Parathyroid adenoma (tissue), 2 donors: ENCODE data around the gene TRERF1.

Experiments used
- H2AFZ ChIP-seq: fragments of 300-600 bp; sonication (generic); one replicate; pipeline ENCODE4 v1.7.0; 2017; ENCODE audit warnings: antibody characterized with exemption, mild to moderate bottlenecking
- H3K27ac ChIP-seq: fragments of 300-600 bp; sonication (generic); one replicate; pipeline ENCODE4 v1.7.0; 2017
- H3K27me3 ChIP-seq: fragments of 300-600 bp; sonication (generic); one replicate; pipeline ENCODE4 v1.7.0; 2017; ENCODE audit warnings: low read length; ENCODE audit not compliant: control insufficient read depth, insufficient read depth
- H3K36me3 ChIP-seq: fragments of 300-600 bp; sonication (generic); one replicate; pipeline ENCODE4 v1.7.0; 2017; ENCODE audit warnings: low read length; ENCODE audit not compliant: control insufficient read depth, insufficient read depth
- H3K4me1 ChIP-seq: fragments of 300-600 bp; sonication (generic); one replicate; pipeline ENCODE4 v1.7.0; 2017; ENCODE audit warnings: control low read depth
- H3K4me2 ChIP-seq: fragments of 300-600 bp; sonication (generic); one replicate; pipeline ENCODE4 v1.7.0; 2017; ENCODE audit warnings: low read length
- H3K4me3 ChIP-seq: fragments of 300-600 bp; sonication (generic); one replicate; pipeline ENCODE4 v1.7.0; 2017; ENCODE audit warnings: low read depth, low read length
- H3K79me2 ChIP-seq: fragments of 300-600 bp; sonication (generic); one replicate; pipeline ENCODE4 v1.7.0; 2017; ENCODE audit warnings: control low read depth
- H3K9ac ChIP-seq: fragments of 300-600 bp; sonication (generic); one replicate; pipeline ENCODE4 v1.7.0; 2017; ENCODE audit warnings: mild to moderate bottlenecking
- H3K9me3 ChIP-seq: fragments of 300-600 bp; sonication (generic); one replicate; pipeline ENCODE4 v1.7.0; 2017; ENCODE audit warnings: low read length; ENCODE audit not compliant: control insufficient read depth
- TF ChIP-seq, protein P1 (sequence below): fragments of 300-600 bp; sonication (generic); IDR thresholded peaks from one replicate; pipeline ENCODE4 v1.7.0; 2017; ENCODE audit warnings: antibody characterized with exemption, mild to moderate bottlenecking
- donor health status: primary hyperparathyroidism.

The TRERF1 gene

GRCh38 chr6:42185597-42185996 lies 266.1 kb downstream of the TRERF1 start:
- no peaks in the 10 kb centered on the region for H3K36me3 ChIP-seq
- H2AFZ ChIP-seq, result no peak overlapping the region
- H3K9me3 ChIP-seq, result no peaks in the 10 kb centered on the region
- no peak overlapping the region for H3K4me2 ChIP-seq
- H3K27ac ChIP-seq, result no peak overlapping the region
- TF ChIP-seq, protein P1, sequence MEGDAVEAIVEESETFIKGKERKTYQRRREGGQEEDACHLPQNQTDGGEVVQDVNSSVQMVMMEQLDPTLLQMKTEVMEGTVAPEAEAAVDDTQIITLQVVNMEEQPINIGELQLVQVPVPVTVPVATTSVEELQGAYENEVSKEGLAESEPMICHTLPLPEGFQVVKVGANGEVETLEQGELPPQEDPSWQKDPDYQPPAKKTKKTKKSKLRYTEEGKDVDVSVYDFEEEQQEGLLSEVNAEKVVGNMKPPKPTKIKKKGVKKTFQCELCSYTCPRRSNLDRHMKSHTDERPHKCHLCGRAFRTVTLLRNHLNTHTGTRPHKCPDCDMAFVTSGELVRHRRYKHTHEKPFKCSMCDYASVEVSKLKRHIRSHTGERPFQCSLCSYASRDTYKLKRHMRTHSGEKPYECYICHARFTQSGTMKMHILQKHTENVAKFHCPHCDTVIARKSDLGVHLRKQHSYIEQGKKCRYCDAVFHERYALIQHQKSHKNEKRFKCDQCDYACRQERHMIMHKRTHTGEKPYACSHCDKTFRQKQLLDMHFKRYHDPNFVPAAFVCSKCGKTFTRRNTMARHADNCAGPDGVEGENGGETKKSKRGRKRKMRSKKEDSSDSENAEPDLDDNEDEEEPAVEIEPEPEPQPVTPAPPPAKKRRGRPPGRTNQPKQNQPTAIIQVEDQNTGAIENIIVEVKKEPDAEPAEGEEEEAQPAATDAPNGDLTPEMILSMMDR, result no peak
- H3K4me3 ChIP-seq, result no peak overlapping the region
- H3K79me2 ChIP-seq, result no peaks in the 10 kb centered on the region
- no peaks in the 10 kb centered on the region for H3K27me3 ChIP-seq
- no peak overlapping the region for H3K9ac ChIP-seq
- H3K4me1 ChIP-seq, result no peaks in the 10 kb centered on the region

DNA sequence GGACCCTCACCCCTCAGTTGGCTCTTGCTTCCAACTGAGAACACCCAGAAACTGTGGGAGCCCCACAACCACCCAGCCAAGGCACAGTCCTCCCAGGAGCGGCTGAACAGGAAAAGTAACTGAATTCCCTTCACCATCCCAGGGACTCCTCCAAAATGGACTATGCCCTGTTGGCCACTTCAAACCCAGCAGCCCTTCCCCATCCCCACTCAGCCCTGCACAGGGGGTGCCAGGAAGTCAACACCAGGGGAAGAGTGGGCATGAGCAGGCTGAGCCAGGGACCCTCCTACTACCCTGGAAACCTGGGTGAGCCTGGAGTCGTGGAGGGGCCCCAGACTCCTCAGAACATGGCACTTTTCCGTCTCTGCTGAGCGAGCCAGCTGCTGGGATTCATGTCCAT lies 267.3 kb downstream of the TRERF1 start:
- H3K27me3 ChIP-seq, result no peaks in the 10 kb centered on the region
- H3K9me3 ChIP-seq, result no peaks in the 10 kb centered on the region
- no peak overlapping the region for H3K4me3 ChIP-seq
- no peaks in the 10 kb centered on the region for H3K36me3 ChIP-seq
- H3K4me1 ChIP-seq, result no peaks in the 10 kb centered on the region
- H3K79me2 ChIP-seq, result no peaks in the 10 kb centered on the region
- TF ChIP-seq, protein P1, result no peak
- H3K9ac ChIP-seq, result no peak overlapping the region
- no peak overlapping the region for H2AFZ ChIP-seq
- H3K27ac ChIP-seq, result no peak overlapping the region
- no peak overlapping the region for H3K4me2 ChIP-seq

GRCh38 chr6:42182101-42182500 lies 269.6 kb downstream of the TRERF1 start:
- H3K27ac ChIP-seq, result no peak overlapping the region
- H3K36me3 ChIP-seq, result no peaks in the 10 kb centered on the region
- no peak overlapping the region for H2AFZ ChIP-seq
- no peaks in the 10 kb centered on the region for H3K4me1 ChIP-seq
- H3K4me3 ChIP-seq, result no peak overlapping the region
- H3K27me3 ChIP-seq, result no peaks in the 10 kb centered on the region
- H3K79me2 ChIP-seq, result no peaks in the 10 kb centered on the region
- no peak overlapping the region for H3K9ac ChIP-seq
- H3K4me2 ChIP-seq, result no peak overlapping the region
- H3K9me3 ChIP-seq, result no peaks in the 10 kb centered on the region
- TF ChIP-seq, protein P1, result no peak

DNA sequence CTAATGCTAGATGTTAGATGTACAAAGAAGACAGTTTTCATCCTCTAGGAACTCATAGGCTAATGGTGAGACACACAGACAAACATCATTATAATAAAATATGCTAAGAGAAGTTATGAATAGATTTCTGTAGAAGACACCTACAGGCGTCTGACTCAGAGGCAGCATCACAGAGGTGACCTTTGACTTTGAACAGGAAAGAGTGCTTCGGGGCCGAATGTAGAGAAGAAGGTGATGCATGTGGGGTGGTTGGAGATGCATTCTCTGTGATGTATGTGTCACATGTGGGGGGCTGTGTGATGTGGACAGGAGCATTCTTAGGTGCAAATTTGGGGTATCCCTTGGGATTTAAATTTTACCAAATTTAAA lies 271.8 kb downstream of the TRERF1 start:
- Histone ChIP-seq H3K4me3 (no peak overlapping the region), H3K4me1 (no peaks in the 10 kb centered on the region), H3K9ac (no peak overlapping the region), H3K27me3 (no peaks in the 10 kb centered on the region), H3K4me2 (no peak overlapping the region), H2AFZ (no peak overlapping the region), H3K79me2 (no peaks in the 10 kb centered on the region), H3K9me3 (no peaks in the 10 kb centered on the region), H3K27ac (no peak overlapping the region), H3K36me3 (no peaks in the 10 kb centered on the region)
- TF ChIP-seq, protein P1, result no peak

DNA sequence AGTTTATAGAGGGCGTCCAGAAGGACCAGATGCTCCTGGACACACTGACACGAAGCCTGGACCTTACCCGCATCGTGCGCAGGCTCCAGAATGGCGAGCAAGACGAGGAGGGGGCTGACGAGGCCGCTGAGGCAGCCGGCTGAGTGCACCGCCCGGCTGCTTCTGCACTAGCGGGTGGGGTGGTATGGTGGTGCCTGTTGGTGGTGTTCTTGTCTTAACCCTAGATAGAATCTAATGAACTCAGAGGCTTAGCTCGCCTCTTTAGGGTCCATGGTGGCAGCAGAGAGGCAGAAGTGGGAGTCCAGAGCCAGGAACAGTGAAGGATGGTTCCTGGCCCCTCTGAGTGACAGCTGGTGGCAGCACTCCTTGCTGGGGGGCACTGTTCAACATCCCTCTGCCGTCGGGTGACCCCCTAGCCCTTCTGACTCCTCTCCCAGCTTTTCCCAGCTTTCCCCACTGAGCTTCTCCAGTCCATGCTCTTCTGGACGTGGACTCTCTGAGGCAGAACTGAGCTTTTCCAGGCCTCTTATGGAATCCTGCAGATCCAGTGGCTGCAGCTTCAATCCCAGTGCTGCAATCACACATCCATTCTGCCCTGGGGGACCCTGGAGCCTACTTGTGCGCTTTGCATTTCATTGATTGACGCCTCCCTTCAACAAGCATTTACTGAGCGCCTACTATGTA lies 272.3 kb downstream of the TRERF1 start:
- H3K4me3 ChIP-seq, result no peak overlapping the region
- no peak overlapping the region for H2AFZ ChIP-seq
- H3K9ac ChIP-seq, result no peak overlapping the region
- no peaks in the 10 kb centered on the region for H3K9me3 ChIP-seq
- no peak overlapping the region for H3K27ac ChIP-seq
- H3K4me1 ChIP-seq, result no peaks in the 10 kb centered on the region
- H3K36me3 ChIP-seq, result no peaks in the 10 kb centered on the region
- H3K79me2 ChIP-seq, result no peaks in the 10 kb centered on the region
- TF ChIP-seq, protein P1, result no peak
- H3K27me3 ChIP-seq, result no peaks in the 10 kb centered on the region
- H3K4me2 ChIP-seq, result no peak overlapping the region
